GM23338 (cell line): ENCODE data around the gene CCDC187.

ENCODE experiments used
- CREB1 ChIP-seq: fragments of 250-450 bp; sonication (Bioruptor Pico); IDR thresholded peaks from 2 replicates; pipeline ENCODE4 v1.5.0; 2020; ENCODE audit warnings: low read depth, mild to moderate bottlenecking, moderate library complexity
- CTCF ChIP-seq, 2 experiments: fragments of 200-600 bp in 1 of 2; sonication (generic) in 1 of 2; conservative IDR thresholded peaks; 2 replicates each; pipeline versions ENCODE4 v1.5.1 to v1.6.1; 2016 to 2017; ENCODE audit warnings: antibody characterized with exemption in 2 of 2, low read depth in 2 of 2, mild to moderate bottlenecking in 2 of 2, moderate library complexity in 1 of 2
- ETS1 ChIP-seq: IDR thresholded peaks from 2 replicates; pipeline ENCODE4 v1.6.1; 2016; ENCODE audit warnings: antibody characterized with exemption
- EZH2 ChIP-seq: fragments of 200-600 bp; sonication (generic); IDR thresholded peaks from one replicate; pipeline ENCODE4 v1.8.0; 2017; ENCODE audit warnings: antibody characterized with exemption, mild to moderate bottlenecking, low read depth; ENCODE audit not compliant: unreplicated experiment
- EZH2phosphoT487 ChIP-seq: fragments of 200-600 bp; sonication (generic); IDR thresholded peaks from one replicate; pipeline ENCODE4 v1.8.1; 2018; ENCODE audit warnings: antibody characterized with exemption; ENCODE audit not compliant: unreplicated experiment
- JUNB ChIP-seq: IDR thresholded peaks from one replicate; pipeline ENCODE4 v1.6.1; 2016; ENCODE audit warnings: antibody characterized with exemption; ENCODE audit not compliant: unreplicated experiment
- NANOG ChIP-seq: IDR thresholded peaks from 2 replicates; pipeline ENCODE4 v1.6.1; 2016; ENCODE audit warnings: antibody characterized with exemption, borderline replicate concordance
- POLR2AphosphoS5 ChIP-seq: IDR thresholded peaks from 2 replicates; pipeline ENCODE4 v1.6.1; 2016; ENCODE audit warnings: antibody characterized with exemption, low read depth
- REST ChIP-seq: IDR thresholded peaks from one replicate; pipeline ENCODE4 v1.6.1; 2018; ENCODE audit warnings: antibody characterized with exemption; ENCODE audit not compliant: unreplicated experiment
- STAT1 ChIP-seq: IDR thresholded peaks from one replicate; pipeline ENCODE4 v1.6.1; 2016; ENCODE audit warnings: antibody characterized with exemption; ENCODE audit not compliant: unreplicated experiment
- ZNF114 ChIP-seq: fragments of 250-450 bp; sonication (Bioruptor Pico); IDR thresholded peaks from 2 replicates; pipeline ENCODE4 v1.5.0; 2020; ENCODE audit warnings: mild to moderate bottlenecking, moderate library complexity
- ZNF331 ChIP-seq: fragments of 250-450 bp; sonication (Bioruptor Pico); IDR thresholded peaks from 2 replicates; pipeline ENCODE4 v1.5.0; 2020; ENCODE audit warnings: low read depth, mild to moderate bottlenecking, moderate library complexity
- ZNF462 ChIP-seq: fragments of 250-450 bp; sonication (Bioruptor Pico); IDR thresholded peaks from 2 replicates; pipeline ENCODE4 v1.5.0; 2020; ENCODE audit warnings: mild to moderate bottlenecking, moderate library complexity

- no peak for TF ChIP-seq CTCF (conservative IDR thresholded peaks at IDR 0.05; ENCODE audit: low read depth in 2 of 2)
- TF ChIP-seq EZH2phosphoT487 = no peak
- TF ChIP-seq JUNB = no peak
- no peak for TF ChIP-seq EZH2
- TF ChIP-seq STAT1 = no peak
- no peak for TF ChIP-seq POLR2AphosphoS5
- TF ChIP-seq CREB1 (CRISPR knock-in tag) = no peak
- TF ChIP-seq ZNF114 (CRISPR knock-in tag) = no peak
- no peak for TF ChIP-seq ZNF331
- TF ChIP-seq REST = no peak
- no peak for TF ChIP-seq ETS1
- no peak for TF ChIP-seq NANOG
- TF ChIP-seq ZNF462 (CRISPR knock-in tag) = no peak
Measured at GRCh38 chr9:136351252-136351800, 47.4 kb upstream of the CCDC187 start.
